ENCODE measurements around the gene HOXC6. TPM values are rescaled to one million over a fixed set of nuclear protein-coding genes. Genes with fewer than 3 reads are reported as not detected.

The HOXC6 gene
- total and polyA plus RNA-seq, 8 donors: 0.14 to 0.41 (median 0.28) TPM; not detected in 2

- DNase-seq (peak in 1 of 6 donors; percentile 48), ATAC-seq (no peak), FAIRE-seq (no peak)
- TF ChIP-seq CTCF (IDR thresholded peaks at IDR 0.05): no peak
- H3K9me3 ChIP-seq: no peaks in the 10 kb centered on the region
- no peak overlapping the region for H3K4me3 ChIP-seq
- intact Hi-C loops (cut with DNase I): no loop called here
- H3K36me3 ChIP-seq: no peaks in the 10 kb centered on the region
- no peaks in the 10 kb centered on the region for H3K4me1 ChIP-seq
- 70 to 72% methylated on average over 14 of the region's 14 CpGs for WGBS, 2 donors
- no peak overlapping the region for H3K27ac ChIP-seq
- H3K27me3 ChIP-seq: peaks cover 0 to 25% (median 9%) of the 10 kb centered on the region in 4 donors
These were observed 8.6 kb downstream of the HOXC6 start for GRCh38 chr12:54036620-54037359.

GRCh38 chr12:54037360-54038283 is 9.4 kb downstream of the HOXC6 start:
- no peak for TF ChIP-seq CTCF (IDR thresholded peaks at IDR 0.05)
- Histone ChIP-seq H3K9me3 (no peaks in the 10 kb centered on the region), H3K27ac (no peak overlapping the region), H3K27me3 (peaks cover 0 to 18% (median 7%) of the 10 kb centered on the region in 4 donors), H3K4me3 (no peak overlapping the region), H3K36me3 (no peaks in the 10 kb centered on the region), H3K4me1 (no peaks in the 10 kb centered on the region)
- DNase-seq: peak in 1 of 6 donors; percentile 12
- 53 to 57% methylated on average over 14 of the region's 14 CpGs for WGBS, 2 donors
- ATAC-seq: no peak
- intact Hi-C loops (cut with DNase I): no loop called here
- no peak for FAIRE-seq

- no peaks in the 10 kb centered on the region for H3K36me3 ChIP-seq
- H3K27ac ChIP-seq: no peak overlapping the region
- FAIRE-seq (no peak), DNase-seq (peak in 1 of 6 donors; percentile 10), ATAC-seq (peak in 1 of 4 donors; percentile 5)
- no peaks in the 10 kb centered on the region for H3K4me1 ChIP-seq
- H3K9me3 ChIP-seq: no peaks in the 10 kb centered on the region
- WGBS, 2 donors: 70 to 71% methylated on average over 5 of the region's 5 CpGs
- no peak for TF ChIP-seq CTCF (IDR thresholded peaks at IDR 0.05)
- H3K27me3 ChIP-seq: peaks cover 0 to 11% (median 5%) of the 10 kb centered on the region in 4 donors
- intact Hi-C loops (cut with DNase I): no loop called here
- no peak overlapping the region for H3K4me3 ChIP-seq
These were observed 10.1 kb downstream of the HOXC6 start for GRCh38 chr12:54038284-54038870.

GRCh38 chr12:54038871-54039414 is 10.7 kb downstream of the HOXC6 start:
- DNase-seq: peak in 4 of 6 donors; percentile 47 to 78 (median 59)
- Histone ChIP-seq H3K27me3 (peaks cover 0 to 9% (median 4%) of the 10 kb centered on the region in 4 donors), H3K4me1 (no peaks in the 10 kb centered on the region), H3K36me3 (no peaks in the 10 kb centered on the region), H3K4me3 (no peak overlapping the region), H3K27ac (no peak overlapping the region), H3K9me3 (no peaks in the 10 kb centered on the region)
- FAIRE-seq: no peak
- peak; percentile 78 to 80 (median 80) for ATAC-seq
- intact Hi-C loops (cut with DNase I): no loop called here
- no peak for TF ChIP-seq CTCF (IDR thresholded peaks at IDR 0.05)
- WGBS, 2 donors: 24% methylated on average over 8 to 9 of the region's 9 CpGs
